Stimulated activated CD8-positive, alpha-beta memory T cell treated with anti-CD3 and anti-CD28 coated beads, Interleukin-15, amount 100 ng/mL, for 4 hours (primary cell): ENCODE data around the gene ADARB2.
"Not testable (repeated sequence)": the region's sequence is repeated elsewhere in the genome, so short reads cannot be mapped to it uniquely, and the experiment has no call there.

ENCODE experiments used
- DNase-seq, 2 donors: peaks; one replicate each; pipeline ENCODE4 v3.0.0-alpha.2; 2020; ENCODE audit warnings: low read depth in 2 of 2

The ADARB2 gene

DNA sequence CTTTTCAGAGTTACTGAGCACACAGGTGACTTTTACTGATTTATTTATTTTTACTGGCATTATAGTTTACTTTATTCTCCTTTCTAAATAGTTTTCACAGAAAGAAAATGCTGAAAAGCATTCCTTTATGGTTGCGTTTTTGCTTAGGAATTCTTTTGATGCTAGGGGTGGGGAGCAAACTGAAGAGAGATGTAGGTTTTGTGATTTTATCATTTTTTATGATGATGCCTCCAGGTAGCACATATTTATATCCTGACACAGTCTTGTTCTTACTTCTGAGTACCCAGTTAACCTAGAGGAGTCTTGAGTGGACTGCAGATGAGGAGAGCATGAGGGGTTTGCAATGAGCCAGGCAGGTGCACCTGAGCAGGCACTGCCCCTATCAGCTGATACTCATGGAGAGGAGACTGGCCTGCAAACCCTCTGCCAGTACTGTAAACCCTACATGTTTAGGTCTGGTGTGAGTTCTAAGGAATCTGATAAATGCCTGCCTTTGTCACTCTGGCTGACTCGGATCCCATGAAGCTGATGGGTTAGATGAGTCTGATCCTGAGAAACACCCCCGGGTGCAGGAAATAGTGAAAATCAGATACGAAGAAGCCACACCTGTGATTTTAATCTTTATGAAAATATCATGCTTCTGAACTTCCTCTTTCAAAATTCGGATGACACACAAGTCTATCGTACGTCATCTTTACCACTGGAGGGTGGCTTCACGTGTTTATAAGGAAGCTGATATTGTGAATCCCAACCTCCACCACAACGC is 378.3 kb downstream of the ADARB2 start:
- DNase-seq: no peak

DNA sequence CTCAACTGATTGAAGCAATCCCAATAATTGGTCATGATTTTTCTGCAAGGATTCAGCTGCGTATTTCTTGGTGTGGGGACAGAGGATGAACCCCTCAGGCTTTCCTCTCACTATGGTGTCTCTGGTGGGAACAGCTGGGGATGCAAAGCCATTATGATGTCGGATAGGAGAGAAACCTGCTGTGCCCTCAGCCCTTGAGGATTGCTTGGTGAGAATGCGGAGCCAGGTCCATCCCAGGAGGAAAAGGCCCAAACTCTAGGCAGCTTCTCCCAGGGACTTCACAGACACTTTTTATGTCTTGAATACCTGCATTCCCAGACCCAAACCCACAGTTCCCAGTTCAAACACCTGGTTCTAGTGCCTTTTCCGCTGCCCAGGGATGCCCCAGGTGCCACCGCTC is 379.2 kb downstream of the ADARB2 start:
- DNase-seq: no peak

DNA sequence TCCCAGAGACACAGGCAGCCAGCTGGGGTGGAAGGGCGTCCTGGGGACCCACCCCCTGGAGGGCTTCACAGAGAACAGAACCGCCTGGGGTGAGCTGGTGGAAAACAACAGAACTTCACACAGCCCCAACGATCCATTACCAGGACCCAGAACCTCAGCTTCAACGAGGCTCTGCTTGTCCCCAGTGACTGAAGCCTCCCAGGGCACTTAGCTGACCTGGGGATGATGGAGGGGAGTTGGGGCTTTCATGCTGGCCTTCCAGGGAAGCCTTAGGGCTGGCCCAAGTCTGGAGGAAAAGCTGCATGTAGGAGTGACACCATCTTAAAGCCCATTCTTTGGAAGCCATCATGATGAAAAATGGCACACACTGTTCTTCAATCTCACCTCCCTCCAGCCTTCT is 381.0 kb downstream of the ADARB2 start:
- DNase-seq: no peak

DNA sequence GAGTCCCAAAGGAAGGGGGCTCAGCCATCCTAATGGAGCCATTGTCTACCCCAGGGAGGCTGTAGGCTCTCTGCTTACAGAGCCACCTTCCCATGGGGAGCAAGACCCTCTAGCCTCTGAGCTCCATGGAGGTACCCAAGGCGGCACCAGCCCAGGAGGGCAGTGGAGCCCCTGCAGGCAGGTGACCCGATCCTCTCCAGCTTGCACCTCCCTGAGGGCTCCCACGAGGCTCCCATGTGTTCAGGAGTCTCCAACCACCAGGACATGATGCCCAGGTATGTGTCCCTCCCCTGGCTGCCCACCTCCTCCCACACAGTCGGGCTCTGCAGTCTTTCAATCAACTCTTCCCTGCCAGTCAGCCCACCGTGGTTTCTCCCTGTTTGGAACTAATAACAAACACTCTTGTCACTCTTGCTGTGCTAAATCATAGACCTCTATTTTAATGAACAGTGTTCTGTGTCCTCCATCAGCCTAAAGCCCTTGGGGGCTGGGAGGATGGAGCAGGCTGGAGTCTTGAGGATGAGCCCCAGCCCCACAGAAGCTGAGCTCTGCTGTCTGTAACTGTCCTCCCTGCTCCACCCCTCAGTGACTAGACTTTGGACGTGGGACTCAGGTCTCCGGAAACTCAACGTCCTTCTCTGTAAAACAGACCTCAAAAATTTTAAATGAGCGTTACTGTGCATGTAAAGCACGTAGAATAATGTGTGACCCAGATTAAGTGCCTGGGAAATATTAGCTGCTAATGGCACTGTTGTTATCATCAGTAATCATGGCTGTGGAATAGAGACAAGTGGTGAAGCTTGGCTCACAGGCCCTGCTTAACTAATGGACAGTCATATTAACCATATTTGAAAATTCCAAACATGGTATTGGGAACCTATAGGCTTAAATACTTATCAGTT is 382.3 kb downstream of the ADARB2 start:
- DNase-seq: no peak

DNA sequence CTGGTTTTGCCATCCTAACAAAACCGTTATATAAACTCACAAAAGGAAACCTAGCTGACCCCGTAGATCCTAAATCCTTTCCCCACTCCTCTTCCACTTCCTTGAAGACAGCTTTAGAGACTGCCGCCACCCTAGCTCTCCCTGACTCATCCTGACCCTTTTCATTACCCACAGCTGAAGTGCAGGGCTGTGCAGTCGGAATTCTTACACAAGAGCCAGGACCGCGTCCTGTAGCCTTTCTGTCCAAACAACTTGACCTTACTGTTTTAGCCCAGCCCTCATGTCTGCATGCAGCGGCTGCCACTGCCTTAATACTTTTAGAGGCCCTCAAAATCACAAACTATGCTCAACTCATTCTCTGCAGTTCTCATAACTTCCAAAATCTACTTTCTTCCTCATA is 385.0 kb downstream of the ADARB2 start:
- DNase-seq: not testable (repeated sequence)

DNA sequence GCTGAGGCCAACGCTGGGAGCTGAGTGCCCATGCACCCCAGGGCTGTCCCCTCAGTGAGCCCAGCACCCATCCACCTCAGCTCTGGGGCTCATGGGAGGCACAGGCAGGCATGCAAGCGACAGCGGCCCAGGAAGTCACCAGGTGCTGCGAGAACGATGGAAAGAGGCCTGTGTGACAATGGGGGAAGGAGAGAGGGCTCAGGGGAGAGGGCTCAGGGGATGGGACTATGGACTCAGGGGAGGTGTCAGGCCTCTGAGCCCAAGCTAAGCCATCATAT is 388.6 kb downstream of the ADARB2 start:
- no peak for DNase-seq

DNA sequence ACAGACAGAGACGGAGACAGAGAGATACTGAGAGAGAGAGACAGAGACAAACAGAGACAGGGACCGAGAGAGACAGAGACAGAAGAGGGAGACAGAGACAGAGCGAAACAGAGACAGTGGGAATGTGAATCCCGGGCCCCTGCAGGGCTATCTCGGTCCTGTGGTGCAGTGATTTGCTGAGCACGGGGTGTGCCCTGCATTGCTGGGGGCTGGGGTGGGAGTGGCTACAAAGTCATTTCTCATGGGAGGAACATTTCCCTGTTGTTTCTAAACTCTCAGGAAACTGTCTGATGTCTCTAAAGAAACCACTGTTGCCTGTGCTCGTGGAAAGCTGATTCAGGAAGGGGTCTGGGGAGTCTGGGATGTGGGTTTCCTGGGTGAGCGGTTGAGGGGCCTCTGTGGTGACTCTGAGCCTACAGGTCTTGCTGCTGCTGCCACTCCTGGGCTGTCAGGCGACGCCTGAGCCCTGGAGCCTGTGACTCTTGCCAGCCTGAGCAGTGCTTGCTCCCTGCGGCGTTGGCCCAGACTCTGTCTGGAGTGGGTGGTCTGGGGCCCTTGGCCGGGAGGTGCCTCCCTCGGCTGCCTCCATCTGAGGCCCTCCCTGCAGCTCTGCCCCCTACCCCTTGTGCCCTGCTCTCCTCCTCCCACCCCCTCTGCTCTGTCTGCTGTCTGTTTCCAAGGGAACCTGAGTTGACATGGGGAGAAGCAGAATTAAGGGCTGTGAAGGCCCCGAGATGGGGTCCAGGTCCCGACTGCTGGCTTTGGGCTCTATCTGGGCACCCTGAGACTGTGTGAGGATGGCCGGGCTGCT is 389.2 kb downstream of the ADARB2 start:
- DNase-seq: no peak

DNA sequence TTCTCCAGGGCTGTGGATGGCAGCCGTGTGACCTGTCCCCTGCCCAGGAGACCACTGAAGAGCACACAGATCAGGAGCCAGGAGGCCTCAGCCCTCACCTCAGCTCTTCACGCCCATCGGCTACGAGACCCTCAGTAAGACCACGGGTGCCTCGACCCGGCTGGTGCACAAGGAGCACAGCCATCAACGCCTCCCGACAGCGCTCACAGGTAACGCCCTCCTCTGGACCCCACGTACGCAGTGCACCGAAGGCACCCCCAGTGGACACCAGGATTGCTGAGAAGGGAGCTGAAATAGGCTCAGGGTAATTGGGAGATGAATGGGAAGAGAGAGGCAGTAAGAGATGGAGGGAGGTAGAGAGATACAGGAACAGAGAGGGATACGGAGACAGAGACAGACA is 389.8 kb downstream of the ADARB2 start:
- no peak for DNase-seq

DNA sequence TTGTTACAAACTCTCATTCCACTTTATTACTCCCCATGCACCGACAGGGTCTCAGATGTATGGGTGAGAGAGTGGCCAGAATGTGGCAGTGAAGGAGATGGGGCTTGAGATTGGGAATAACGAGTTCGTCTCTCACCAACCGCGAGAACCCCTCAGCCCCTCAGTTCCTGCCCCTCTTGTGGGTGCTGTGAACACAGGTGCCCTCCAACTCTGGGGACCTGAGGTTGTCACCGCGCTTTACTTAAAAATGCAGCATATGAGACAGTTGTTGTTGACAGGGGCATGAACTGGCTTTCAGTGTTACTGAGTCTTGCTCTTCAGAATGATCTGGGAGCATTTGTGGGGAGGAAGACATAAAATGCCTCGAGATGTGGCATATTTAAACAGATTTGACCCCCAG is 391.1 kb downstream of the ADARB2 start:
- no peak for DNase-seq

DNA sequence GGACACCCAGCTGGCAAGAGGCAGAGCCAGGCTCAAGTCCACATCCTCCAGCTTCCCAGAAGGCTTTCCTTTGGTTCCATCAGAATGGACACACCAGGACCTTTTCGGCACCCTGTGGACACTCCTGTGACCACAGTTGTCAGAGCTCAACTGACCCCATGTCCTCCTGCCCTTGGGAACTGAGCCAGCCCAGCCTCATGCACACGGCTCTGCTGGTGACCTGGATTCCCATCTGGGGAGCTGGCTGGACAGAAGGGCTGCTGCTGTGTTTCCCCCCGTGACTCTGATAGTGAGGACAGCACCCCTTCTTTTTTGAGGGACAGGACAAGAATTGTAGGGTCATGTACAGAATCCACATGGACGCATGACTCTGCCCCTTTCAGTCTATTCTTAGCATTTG is 392.0 kb downstream of the ADARB2 start:
- DNase-seq: no peak

DNA sequence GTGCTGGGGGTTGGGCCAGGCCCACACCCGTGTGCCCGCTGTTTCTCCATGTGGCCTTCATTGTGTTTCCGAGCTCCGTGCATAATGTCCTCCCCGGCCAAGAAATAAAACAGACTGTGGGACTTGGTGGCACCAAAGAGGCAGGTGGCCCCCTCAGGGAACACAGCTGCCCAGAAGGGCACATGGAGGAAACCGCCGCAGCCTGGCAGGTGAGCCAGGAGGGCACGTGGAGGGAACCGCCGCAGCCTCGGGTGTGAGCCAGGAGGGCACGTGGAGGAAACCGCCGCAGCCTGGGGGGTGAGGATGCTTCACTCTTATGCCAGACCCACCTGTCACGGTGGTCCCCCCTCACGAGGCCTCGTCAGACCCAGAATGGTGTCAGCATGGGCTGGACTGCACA is 392.5 kb downstream of the ADARB2 start:
- DNase-seq: no peak

DNA sequence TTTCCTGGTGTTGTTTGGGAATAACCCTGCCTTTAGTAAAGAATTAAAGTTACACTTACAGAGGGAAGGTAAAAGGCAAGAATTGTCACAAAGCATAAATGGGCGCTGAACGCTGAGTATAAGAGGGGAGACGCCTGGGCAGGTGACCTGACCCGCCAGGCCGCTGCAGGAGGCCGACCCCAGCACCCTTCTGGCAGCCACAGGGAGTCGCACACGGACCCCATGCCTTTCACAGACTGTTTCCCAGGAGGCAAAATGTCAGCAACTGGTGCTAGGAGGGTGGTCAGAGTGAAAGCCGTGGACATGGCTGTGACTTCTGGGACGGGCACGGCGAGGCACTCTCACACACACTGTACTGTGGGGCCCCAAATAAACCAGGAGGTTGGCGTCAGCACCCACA is 392.9 kb downstream of the ADARB2 start:
- no peak for DNase-seq

DNA sequence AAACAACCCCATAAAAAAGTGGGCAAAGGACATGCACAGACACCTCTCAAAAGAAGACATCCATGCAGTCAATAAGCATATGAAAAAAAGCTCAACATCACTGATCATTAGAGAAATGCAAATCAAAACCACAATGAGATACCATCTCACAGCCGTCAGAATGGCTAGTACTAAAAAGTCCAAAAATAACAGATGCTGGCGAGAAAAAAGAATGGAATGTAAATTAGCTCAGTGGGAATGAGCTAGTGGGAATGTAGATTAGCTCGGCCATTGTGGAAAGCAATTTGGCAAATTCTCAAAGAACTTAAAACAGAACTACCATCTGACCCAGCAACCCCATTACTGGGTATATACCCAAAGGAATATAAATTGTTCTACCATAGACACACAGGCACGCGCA is 394.1 kb downstream of the ADARB2 start:
- DNase-seq: no peak

DNA sequence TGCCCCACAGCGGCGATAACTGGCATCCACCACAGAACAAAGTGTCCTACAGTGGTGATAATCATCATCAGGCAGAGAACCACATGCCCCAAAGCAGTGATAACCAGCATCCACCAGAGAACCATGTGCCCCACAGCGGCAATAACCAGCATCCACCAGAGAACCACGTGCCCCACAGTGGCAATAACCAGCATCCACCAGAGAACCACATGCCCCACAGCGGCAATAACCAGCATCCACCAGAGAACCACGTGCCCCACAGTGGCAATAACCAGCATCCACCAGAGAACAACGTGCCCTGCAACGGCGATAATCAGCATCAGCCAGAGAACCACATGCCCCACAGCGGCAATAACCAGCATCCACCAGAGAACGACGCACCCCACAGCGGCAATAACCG is 396.3 kb downstream of the ADARB2 start:
- DNase-seq: not testable (repeated sequence)

DNA sequence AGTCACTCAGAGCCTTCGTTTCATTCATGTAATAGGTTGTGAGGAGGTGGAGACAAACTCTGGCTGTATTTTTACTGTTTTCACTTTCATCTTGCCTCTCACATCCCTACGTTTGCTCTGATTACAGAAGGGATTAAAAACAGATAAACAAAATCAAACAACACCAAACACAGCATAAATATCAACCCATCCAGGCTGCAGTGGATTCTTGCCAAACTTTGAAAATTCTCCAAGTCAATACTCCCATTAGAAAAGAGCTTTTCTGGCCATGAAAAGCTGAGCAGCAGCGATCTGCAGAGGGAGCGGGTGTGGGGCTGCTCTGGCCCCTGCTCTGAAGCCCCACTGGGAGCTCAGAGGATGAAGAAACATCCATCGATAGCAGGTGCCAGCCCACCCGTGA is 397.9 kb downstream of the ADARB2 start:
- no peak for DNase-seq

DNA sequence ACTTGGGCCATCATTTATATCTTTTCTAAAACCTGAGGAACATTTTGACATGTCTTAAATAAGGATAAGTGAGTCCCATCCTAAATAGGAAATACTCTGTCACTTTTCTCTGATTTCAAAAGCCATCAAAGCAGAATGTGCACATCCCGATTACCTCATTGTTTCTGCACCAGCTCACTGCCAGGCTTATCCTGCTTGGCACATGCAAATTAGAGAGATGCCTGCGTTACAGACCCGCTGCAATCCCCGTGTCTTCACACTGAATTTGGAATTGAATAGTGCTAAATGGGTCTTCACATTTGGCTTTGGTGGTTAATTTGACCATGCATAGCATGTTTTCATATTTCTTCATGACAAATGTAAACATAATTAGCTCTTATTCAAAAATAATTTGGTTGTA is 401.7 kb downstream of the ADARB2 start:
- no peak for DNase-seq

DNA sequence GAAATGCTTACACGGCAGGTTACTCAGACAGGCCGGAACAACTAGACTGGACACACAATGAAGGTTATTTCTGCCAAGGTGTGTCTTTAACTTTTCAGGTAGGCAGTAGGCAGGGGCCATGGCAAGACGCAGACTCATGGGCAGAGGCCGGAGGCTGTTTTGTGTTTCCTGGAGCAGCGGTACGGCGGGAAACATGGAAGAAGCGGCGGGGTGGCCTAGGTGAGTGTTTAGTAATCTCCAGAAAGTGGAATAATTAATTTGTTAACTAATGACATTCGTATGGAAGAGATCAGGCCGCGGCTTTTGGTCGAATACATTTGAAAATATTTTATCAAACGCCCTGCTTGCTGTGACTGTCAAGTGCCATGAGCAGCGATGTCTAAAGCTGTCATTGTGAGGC is 403.3 kb downstream of the ADARB2 start:
- no peak for DNase-seq

DNA sequence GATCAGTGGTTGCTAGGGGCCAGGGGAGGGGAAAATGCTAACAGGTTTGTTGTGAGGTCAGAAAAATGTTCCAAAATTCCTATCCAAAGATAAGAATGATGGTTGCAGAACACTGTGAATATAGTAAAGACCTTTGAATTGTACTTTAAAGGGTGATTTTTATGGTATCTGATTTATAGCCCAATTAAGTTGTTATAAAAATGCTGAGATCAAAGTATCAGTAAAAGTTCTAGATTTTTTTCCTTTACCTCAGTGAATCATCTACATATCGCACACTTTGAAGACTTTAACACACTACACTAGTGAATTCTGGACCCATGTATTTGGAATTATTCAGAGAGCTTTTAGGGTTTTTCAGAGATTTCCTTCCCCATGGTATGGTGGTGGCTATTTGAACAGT is 405.8 kb downstream of the ADARB2 start:
- DNase-seq: no peak

DNA sequence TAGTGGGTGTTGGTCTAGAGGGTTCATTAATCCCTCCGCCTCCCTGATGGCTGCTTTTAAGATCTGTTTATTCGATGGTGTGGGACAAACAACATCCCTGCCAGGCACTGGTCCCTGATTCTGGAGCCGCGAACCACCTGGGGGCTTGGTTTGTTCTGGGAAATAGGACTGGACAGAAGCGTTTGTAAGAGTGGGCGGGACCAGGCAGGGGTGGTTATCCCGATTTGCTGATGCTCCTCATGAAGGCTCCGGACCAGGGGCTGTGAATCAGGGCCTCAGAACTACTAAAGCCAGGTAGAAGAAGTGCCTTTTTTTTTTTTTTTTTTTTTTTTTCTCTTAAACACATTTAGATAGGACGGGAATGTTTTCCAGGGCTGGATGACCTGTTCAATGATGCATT is 407.7 kb downstream of the ADARB2 start:
- DNase-seq: no peak

DNA sequence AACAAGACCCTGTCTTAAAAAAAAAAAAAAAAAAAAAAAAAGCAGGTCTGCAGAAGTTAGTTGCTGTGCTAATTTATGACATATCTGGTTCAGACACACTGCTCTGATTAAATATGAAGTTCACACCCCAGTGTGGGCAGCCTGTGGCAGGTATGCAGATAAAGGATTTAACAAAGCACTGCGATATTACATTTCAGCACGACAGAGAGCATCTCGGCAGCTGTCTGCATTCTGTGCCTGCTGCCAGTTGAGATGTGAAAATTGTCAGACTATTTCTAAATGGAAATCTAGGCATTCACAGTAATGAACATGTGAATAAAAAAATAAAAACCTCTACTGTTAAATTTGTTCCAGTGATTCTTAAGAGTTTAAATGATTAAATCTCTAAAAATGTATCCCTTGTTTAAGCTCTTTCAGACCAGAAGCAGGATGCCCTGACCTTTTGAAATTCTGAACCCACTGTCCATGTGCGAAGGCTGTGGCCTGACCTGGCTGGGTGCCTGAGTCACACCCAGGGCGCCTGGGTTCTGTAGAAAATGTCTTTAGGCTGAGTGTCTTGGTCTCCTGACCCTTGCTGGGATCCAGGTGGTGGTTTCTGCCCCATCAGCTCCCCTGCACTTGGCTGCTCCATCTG is 408.2 kb downstream of the ADARB2 start:
- no peak for DNase-seq

DNA sequence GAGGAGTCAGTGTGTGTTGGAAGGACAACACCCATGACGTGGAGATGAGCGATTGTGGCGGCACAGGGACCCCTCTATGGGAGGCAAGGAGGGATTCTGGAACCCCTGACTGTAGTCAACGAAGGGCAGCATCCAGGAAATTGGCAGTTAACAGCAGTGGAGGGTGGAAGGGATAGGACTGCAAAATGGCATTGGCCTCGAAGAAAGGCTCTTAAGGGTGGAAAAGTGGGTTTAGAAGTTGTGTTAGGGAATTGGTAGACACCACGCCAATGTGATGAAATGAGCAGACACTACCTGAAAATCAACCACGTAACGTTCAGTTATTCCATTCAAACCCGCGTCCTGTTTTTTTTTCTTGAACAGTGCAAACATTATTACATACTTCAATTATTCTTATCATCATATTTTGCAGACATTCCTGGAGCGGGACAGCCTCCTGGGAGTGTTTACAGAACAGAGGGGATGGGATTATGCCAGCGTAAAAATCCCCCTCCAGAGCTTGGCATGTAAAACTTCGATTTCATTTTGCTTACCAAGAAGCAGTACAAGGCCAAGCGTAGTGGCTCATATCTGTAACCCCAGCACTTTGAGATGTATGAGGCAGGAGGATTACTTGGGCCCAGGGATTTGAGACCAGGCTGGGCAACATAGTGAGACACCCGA is 409.0 kb downstream of the ADARB2 start:
- no peak for DNase-seq

DNA sequence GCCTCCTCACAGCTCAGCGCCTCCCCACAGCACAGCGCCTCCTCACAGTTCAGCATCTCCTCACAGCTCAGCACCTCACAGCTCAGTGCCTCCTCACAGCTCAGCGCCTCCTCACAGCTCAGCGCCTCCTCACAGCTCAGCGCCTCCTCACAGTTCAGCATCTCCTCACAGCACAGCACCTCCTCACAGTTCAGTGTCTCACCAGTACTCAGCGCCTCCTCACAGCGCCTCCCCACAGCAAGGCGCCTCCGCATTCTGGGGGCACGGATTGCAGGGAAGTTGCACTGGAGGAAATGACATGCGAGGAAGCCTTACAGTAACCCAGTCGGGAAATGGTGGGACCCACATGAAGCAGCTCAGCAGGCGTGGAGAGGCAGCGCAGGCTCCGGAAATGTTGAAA is 409.6 kb downstream of the ADARB2 start:
- no peak for DNase-seq
